Putamen (tissue), 1 donor: ENCODE data around the gene CEBPZ.
"Not testable (repeated sequence)": the region's sequence is repeated elsewhere in the genome, so short reads cannot be mapped to it uniquely, and the experiment has no call there.

Experiments used
- DNase-seq: peaks from one replicate; pipeline ENCODE4 v3.0.0-alpha.2; 2016; ENCODE audit warnings: low spot score

CEBPZ gene

GRCh38 chr2:37231241-37232130, at the start of gene CEBPZ, which contains the start of gene NDUFAF7:
CEBPZ (minus strand) TSS chr2:37231596; CDS start chr2:37231567, 29 bp downstream.
NDUFAF7 (plus strand) TSS chr2:37231658; CDS start chr2:37231706, 48 bp downstream.
- peak; percentile 92 for DNase-seq

- no peak for DNase-seq
Observed at GRCh38 chr2:37276291-37276690, 44.9 kb upstream of the CEBPZ start.

GRCh38 chr2:37274359-37274965, 43.1 kb upstream of the CEBPZ start:
- no peak for DNase-seq

- DNase-seq = no peak
Observed at GRCh38 chr2:37271376-37272067, 40.1 kb upstream of the CEBPZ start.

- DNase-seq = no peak
Observed at GRCh38 chr2:37268111-37268510, 36.7 kb upstream of the CEBPZ start.

DNA sequence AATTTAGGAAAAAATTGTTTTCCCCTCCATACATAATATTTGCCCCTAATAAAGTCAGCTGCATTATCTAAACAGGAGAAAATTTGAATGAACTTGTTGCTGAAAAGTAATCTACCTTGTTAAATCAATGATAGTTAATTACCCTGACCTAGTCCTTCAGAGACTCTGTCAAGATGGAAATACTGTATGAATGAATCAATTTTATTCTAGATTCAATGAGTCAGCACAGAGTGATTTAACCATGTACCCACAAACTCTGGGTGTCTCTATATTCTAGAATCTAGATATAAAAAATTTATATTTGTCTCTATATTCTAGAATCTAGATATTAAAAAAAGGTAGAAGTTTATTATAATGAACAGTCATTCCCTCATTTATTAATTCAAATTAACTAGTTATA, 36.3 kb upstream of the CEBPZ start:
- no peak for DNase-seq

DNA sequence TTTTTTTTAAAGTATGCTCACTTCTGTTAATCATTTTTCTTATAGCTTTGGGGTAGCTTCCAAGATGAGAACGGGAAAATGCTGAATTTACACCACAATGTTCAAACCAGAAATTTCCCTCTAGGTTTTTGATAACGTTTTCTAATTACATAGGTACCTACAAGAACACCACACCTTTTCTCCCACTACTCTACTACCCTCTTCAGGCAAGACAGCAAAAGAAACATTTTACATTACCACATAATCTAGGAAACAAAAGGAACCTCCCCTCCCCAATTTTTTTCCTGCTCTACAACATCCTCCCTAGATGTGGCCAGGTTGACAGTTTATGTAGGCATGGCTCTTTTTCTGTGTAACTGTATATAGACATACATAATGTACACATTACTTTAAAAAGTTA, 32.4 kb upstream of the CEBPZ start:
- no peak for DNase-seq

DNA sequence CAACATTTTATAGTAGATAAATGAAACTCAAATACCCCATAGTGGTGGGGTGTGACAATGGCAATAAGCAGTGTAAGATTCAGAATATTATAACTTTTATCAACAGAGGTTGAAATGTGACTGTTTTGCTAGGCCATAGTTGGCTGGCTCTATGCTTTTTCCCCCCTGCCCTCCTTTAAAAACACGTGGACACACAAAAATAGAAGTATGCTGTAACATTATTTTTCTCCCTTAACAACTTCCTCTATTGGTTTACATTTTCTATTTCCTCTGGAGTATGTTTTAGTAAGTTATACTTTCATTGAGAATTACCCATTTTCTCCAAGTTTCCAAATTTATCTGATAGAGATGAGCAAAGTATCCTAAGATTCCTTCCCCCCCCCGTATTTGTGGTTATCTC, 31.1 kb upstream of the CEBPZ start:
- no peak for DNase-seq

DNA sequence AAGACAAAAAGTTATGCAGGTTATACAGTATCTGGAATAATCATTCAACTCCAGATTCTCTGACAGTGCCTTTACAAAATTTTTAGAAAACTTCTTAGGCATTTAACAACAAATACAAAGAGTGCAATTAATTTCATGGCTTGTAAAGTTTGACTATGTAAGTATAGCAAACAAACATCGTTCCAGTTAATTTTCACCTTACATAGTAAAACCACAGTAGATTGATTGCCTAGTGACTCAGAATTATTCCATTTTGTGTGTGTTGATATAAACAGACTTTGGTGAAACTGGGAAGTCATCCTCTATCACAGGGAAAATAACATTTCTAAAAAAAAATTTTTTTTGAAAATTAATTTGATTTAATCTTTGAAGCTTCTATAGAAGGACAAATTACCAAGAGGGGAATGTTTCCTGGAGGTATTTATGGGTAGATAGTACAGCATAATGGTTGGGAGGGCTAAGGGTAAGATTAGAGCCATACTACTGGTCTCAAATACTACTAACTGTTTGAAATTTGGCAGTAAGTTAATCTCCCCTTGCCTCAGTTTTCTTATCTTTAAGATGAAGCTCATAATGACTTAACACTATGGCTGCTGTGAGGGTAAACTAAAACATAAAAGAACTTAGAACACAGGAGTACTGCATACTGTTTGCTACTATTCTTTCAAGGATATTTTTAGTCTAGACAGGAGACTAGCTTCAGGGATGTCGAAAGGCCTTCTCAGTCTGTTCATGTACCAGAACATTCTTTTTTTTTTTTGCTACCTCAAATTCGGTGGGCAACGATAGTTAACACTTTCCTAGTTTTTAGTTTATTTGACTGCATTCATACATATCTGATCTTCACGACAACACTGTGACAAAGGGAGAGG, 19.7 kb upstream of the CEBPZ start:
- no peak for DNase-seq

- DNase-seq = no peak
Observed at GRCh38 chr2:37246205-37246604, 14.8 kb upstream of the CEBPZ start.

- no peak for DNase-seq
Observed at GRCh38 chr2:37244755-37245154, 13.4 kb upstream of the CEBPZ start.

DNA sequence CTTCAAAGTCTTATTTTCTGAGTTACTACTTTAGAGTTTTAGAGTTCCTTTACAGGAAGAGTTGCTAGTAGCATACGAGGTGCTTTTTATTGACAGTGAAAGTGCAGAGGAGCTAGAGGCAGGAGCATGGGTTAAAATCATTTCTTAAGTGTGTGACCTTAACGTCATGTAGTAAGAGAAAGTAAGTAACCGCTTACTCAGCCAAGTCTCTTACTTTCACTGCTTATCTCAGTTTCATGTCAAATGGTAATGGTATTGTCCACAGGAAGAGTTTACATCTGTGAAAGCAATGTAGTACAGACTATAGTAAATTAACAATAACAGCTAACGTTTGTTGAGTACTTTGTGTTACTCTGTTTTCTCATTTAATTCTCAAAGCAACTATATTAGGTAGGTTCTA, 12.6 kb upstream of the CEBPZ start:
- DNase-seq = no peak

DNA sequence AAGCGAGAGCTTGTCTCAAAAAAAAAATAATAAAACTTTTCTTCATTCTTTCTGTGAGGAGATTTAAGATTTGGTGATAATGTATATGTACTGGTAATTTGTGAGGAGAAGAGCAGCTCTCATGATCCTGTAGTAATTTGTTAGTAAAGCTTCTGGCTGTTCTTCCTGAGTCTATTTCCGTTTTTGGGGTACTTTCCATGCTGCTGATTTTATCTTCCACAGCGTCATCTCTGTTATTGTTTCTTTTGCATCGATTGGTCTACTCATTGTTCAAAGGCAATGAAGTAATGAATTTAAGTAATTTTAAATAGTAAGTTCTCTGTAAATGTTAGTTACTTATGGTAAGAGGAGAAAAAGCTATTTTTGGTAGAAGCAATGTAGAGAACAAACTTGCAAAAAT, 12.0 kb upstream of the CEBPZ start:
- no peak for DNase-seq

- peak; percentile 5 for DNase-seq
Observed at GRCh38 chr2:37232131-37232933, 936 bp upstream of the CEBPZ start.

- DNase-seq = no peak
Observed at GRCh38 chr2:37230581-37230980, 815 bp downstream of the CEBPZ start.

- no peak for DNase-seq
Observed at GRCh38 chr2:37228788-37229187, 2.6 kb downstream of the CEBPZ start.

- no peak for DNase-seq
Observed at GRCh38 chr2:37226863-37227262, 4.5 kb downstream of the CEBPZ start.

DNA sequence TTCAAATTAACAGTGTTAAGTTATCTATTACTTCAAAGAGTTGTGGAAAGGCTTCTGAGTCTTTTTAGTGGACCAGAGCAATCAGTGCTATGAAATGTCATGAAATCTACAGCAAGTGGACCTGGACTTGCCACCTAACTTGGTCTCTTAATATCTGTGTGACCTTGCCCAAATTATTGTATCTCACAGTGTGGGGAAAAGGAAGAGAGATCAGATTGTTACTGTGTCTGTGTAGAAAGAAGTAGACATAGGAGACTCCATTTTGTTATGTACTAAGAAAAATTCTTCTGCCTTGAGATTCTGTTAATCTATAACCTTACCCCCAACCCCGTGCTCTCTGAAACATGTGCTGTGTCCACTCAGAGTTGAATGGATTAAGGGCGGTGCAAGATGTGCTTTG, 6.3 kb downstream of the CEBPZ start:
- DNase-seq = not testable (repeated sequence)

- no peak for DNase-seq
Observed at GRCh38 chr2:37224063-37224462, 7.3 kb downstream of the CEBPZ start.

- no peak for DNase-seq
Observed at GRCh38 chr2:37223131-37223530, 8.3 kb downstream of the CEBPZ start.

DNA sequence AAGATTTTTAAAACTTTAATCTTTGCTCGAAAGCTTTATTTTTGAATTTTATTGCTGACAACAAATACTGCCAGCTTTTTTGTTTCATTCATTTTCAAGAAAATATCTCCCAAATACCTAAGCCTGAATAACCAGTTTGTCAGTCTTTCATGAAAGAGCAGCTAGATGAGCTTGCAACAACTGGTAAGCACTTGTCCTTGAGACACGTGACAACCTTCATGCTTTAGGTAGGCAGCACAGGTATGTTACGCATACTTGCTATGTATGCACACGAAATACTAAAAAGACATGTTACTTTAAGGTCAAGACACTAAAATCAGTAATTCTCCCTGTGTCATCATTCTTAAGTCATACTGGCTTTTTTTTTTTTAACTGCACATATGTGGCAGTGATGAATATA, 12.3 kb downstream of the CEBPZ start:
- DNase-seq = no peak
